ENCODE measurements around the gene CD96.
"Not testable (repeated sequence)": the region's sequence is repeated elsewhere in the genome, so short reads cannot be mapped to it uniquely, and the experiment has no call there.

Gene CD96

DNA sequence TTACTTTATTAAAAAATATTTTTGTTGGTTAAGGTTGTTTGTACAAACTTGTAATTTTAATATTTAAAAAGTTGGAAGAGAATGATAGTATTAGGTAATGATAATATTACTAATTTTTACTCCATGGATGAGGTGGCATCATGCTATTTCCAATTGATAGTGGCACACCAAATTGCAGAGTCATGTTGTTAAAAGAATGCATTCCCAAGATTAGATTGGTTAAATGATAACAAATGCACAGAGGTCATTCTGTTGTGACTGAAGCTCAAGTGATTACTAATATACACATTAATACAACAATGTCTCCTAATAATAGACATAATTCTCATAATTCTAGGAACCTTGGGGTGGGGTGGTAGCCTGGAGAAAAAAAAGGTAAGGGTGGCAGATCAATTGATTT, 126.3 kb downstream of the CD96 start:
- Histone ChIP-seq H3K9me3 (ENCODE audit: control insufficient read depth, insufficient read depth, low read length) (no peaks in the 10 kb centered on the region), H3K4me1 (ENCODE audit: control insufficient read depth, insufficient read depth, low read length) (no peaks in the 10 kb centered on the region), H3K4me3 (ENCODE audit: low read depth, low read length) (no peak overlapping the region), H3K9ac (ENCODE audit: low read depth, low read length) (no peak overlapping the region), H3K27me3 (ENCODE audit: control insufficient read depth, insufficient read depth, low read length) (peaks cover 9% of the 10 kb centered on the region), H3K36me3 (ENCODE audit: control insufficient read depth, insufficient read depth, low read length) (no peaks in the 10 kb centered on the region)

DNA sequence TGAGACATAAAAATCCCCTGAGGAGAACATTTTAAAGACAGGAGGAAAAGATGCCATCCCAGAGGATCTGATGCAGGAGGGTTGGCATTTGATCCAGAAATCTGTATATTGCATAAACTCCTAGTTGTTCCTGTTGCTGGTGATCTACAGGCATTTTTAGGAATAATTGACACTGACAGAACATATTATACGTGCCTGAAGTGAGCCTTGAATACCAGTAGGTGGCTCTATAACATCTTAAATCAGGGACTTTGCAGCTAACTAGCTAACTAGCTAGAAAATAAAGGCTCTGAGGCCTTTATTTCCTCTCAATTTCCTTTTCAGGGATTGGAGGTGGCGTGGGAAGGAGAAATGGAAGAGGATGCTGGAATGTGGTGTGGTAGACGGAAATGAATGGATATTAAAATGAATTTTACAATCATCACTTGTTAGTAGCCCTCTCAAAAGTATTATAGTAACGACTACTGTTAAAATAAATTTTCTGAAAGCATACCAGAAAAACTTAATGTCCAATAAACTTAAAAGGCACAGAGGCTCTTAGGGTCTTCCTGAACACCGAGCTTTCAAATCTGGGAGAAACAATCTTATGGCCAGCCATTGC, 127.0 kb downstream of the CD96 start:
- Histone ChIP-seq H3K9ac (ENCODE audit: low read depth, low read length) (no peak overlapping the region), H3K36me3 (ENCODE audit: control insufficient read depth, insufficient read depth, low read length) (no peaks in the 10 kb centered on the region), H3K9me3 (ENCODE audit: control insufficient read depth, insufficient read depth, low read length) (no peaks in the 10 kb centered on the region), H3K4me3 (ENCODE audit: low read depth, low read length) (no peak overlapping the region), H3K4me1 (ENCODE audit: control insufficient read depth, insufficient read depth, low read length) (peaks cover 2% of the 10 kb centered on the region), H3K27me3 (ENCODE audit: control insufficient read depth, insufficient read depth, low read length) (peaks cover 15% of the 10 kb centered on the region)

GRCh38 chr3:111669926-111670630, 128.1 kb downstream of the CD96 start:
- Histone ChIP-seq H3K4me1 (ENCODE audit: control insufficient read depth, insufficient read depth, low read length) (peaks cover 2% of the 10 kb centered on the region), H3K9me3 (ENCODE audit: control insufficient read depth, insufficient read depth, low read length) (no peaks in the 10 kb centered on the region), H3K4me3 (ENCODE audit: low read depth, low read length) (no peak overlapping the region), H3K27me3 (ENCODE audit: control insufficient read depth, insufficient read depth, low read length) (peaks cover 17% of the 10 kb centered on the region), H3K36me3 (ENCODE audit: control insufficient read depth, insufficient read depth, low read length) (no peaks in the 10 kb centered on the region), H3K9ac (ENCODE audit: low read depth, low read length) (no peak overlapping the region)

GRCh38 chr3:111672461-111672860, 130.5 kb downstream of the CD96 start:
- not testable (repeated sequence) for H3K4me1 ChIP-seq (ENCODE audit: control insufficient read depth, insufficient read depth, low read length); H3K4me3 ChIP-seq (ENCODE audit: low read depth, low read length); H3K9me3 ChIP-seq (ENCODE audit: control insufficient read depth, insufficient read depth, low read length); H3K36me3 ChIP-seq (ENCODE audit: control insufficient read depth, insufficient read depth, low read length); H3K9ac ChIP-seq (ENCODE audit: low read depth, low read length)
- H3K27me3 ChIP-seq (ENCODE audit: control insufficient read depth, insufficient read depth, low read length) = peaks cover 17% of the 10 kb centered on the region

GRCh38 chr3:111675846-111676210, 133.8 kb downstream of the CD96 start:
- H3K27me3 ChIP-seq (ENCODE audit: control insufficient read depth, insufficient read depth, low read length) = peaks cover 17% of the 10 kb centered on the region
- H3K4me1 ChIP-seq (ENCODE audit: control insufficient read depth, insufficient read depth, low read length) = peaks cover 5% of the 10 kb centered on the region
- no peak overlapping the region for H3K9ac ChIP-seq (ENCODE audit: low read depth, low read length)
- H3K36me3 ChIP-seq (ENCODE audit: control insufficient read depth, insufficient read depth, low read length) = no peaks in the 10 kb centered on the region
- H3K9me3 ChIP-seq (ENCODE audit: control insufficient read depth, insufficient read depth, low read length) = no peaks in the 10 kb centered on the region
- no peak overlapping the region for H3K4me3 ChIP-seq (ENCODE audit: low read depth, low read length)

- Histone ChIP-seq H3K36me3 (ENCODE audit: control insufficient read depth, insufficient read depth, low read length) (no peaks in the 10 kb centered on the region), H3K9me3 (ENCODE audit: control insufficient read depth, insufficient read depth, low read length) (no peaks in the 10 kb centered on the region), H3K4me3 (ENCODE audit: low read depth, low read length) (no peak overlapping the region), H3K9ac (ENCODE audit: low read depth, low read length) (no peak overlapping the region), H3K27me3 (ENCODE audit: control insufficient read depth, insufficient read depth, low read length) (peaks cover 17% of the 10 kb centered on the region), H3K4me1 (ENCODE audit: control insufficient read depth, insufficient read depth, low read length) (peaks cover 5% of the 10 kb centered on the region)
Observed at GRCh38 chr3:111676211-111677006, 134.4 kb downstream of the CD96 start.

GRCh38 chr3:111677007-111677392, 135.0 kb downstream of the CD96 start:
- no peaks in the 10 kb centered on the region for H3K9me3 ChIP-seq (ENCODE audit: control insufficient read depth, insufficient read depth, low read length)
- peaks cover 5% of the 10 kb centered on the region for H3K4me1 ChIP-seq (ENCODE audit: control insufficient read depth, insufficient read depth, low read length)
- H3K27me3 ChIP-seq (ENCODE audit: control insufficient read depth, insufficient read depth, low read length) = peaks cover 17% of the 10 kb centered on the region
- no peak overlapping the region for H3K9ac ChIP-seq (ENCODE audit: low read depth, low read length)
- H3K36me3 ChIP-seq (ENCODE audit: control insufficient read depth, insufficient read depth, low read length) = no peaks in the 10 kb centered on the region
- H3K4me3 ChIP-seq (ENCODE audit: low read depth, low read length) = no peak overlapping the region

DNA sequence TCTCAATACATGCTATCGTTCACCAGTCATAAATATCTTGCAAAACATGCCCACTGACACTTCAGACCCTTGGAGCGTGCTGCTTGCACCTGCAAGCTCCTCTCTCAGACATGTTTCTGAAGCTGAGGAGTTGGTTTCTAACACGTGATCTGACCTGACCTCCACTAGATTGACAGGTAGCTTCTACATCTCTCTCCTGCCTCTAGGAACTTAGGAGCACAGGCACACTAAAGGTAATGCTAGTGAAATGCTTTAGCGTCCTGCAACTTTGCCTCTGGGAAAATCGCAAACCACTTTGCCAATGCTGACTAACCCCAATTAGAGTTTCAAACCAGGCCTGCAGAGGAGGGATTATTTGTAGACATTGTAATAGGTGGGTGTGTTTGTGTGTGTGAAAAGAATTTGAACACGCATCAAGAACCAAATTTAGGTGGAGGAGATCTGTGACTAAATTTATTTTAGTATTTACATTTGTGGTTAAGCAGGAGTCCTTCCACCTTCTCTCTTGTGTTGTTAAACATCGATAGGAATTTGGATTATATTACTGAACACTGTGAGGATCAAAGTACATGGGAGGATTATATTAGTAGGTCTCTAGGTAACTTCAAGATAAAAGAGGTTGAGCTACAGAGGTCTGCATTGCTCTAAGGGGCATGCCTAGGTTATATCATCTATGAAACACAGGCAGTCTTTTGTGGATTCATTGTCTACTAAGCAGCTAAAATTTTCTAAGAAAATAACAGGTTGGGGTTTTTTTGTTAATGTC, 139.8 kb downstream of the CD96 start:
- Histone ChIP-seq H3K27me3 (ENCODE audit: control insufficient read depth, insufficient read depth, low read length) (no peaks in the 10 kb centered on the region), H3K9me3 (ENCODE audit: control insufficient read depth, insufficient read depth, low read length) (no peaks in the 10 kb centered on the region), H3K4me3 (ENCODE audit: low read depth, low read length) (no peak overlapping the region), H3K9ac (ENCODE audit: low read depth, low read length) (no peak overlapping the region), H3K4me1 (ENCODE audit: control insufficient read depth, insufficient read depth, low read length) (peaks cover 3% of the 10 kb centered on the region), H3K36me3 (ENCODE audit: control insufficient read depth, insufficient read depth, low read length) (no peaks in the 10 kb centered on the region)

GRCh38 chr3:111684640-111685039, 142.6 kb downstream of the CD96 start:
- Histone ChIP-seq H3K36me3 (ENCODE audit: control insufficient read depth, insufficient read depth, low read length) (no peaks in the 10 kb centered on the region), H3K4me1 (ENCODE audit: control insufficient read depth, insufficient read depth, low read length) (no peaks in the 10 kb centered on the region), H3K27me3 (ENCODE audit: control insufficient read depth, insufficient read depth, low read length) (no peaks in the 10 kb centered on the region), H3K9me3 (ENCODE audit: control insufficient read depth, insufficient read depth, low read length) (no peaks in the 10 kb centered on the region), H3K4me3 (ENCODE audit: low read depth, low read length) (no peak overlapping the region), H3K9ac (ENCODE audit: low read depth, low read length) (no peak overlapping the region)

DNA sequence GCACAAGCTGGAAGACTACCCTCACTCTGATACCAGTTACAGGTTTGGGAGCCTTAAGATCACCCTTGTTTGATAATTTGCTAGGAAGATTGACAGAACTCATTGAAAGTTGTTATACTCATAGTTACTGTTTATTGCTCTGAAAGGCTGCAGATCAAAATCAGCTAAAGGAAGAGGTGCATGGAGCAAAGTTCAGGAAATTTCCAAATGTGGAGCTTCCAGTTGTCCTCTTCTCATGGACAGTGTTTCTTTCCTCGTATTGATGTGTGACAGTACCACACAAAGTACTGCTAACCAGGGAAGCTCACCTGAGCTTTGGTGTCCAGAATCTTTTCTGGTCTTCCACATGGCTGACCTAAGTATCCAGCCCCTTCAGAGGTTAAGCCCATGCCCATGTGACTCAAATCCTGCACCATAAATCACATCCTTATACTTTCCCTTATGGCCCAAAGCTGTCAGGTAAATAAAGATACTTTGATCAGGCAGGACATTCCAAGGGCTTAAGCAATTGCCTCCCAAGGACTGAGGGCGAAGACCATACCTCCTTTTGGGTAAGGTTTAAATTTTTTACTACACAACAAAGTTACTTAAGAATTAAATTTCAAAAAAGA, 146.3 kb downstream of the CD96 start:
- Histone ChIP-seq H3K4me1 (ENCODE audit: control insufficient read depth, insufficient read depth, low read length) (no peaks in the 10 kb centered on the region), H3K4me3 (ENCODE audit: low read depth, low read length) (no peak overlapping the region)

DNA sequence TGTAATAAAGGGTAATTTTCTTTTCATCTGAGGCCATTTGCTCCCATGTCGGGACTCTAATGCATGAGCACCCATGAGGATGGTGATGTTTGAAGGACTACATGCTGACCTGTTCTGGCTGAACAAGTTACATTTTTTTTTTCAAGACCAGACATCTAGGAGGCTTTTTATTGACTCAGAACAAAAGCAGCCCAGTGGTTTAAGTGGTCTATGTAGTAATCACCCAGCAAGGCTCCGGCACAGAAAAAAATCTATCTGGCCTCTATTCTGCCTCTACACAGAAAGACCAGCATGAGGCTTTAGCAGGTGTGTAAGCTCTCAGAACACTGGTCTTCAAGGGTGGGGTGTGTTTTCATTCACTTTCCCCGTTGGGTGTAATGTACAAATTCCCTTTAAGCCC, 148.2 kb downstream of the CD96 start:
- Histone ChIP-seq H3K36me3 (ENCODE audit: control insufficient read depth, insufficient read depth, low read length) (no peaks in the 10 kb centered on the region), H3K4me3 (ENCODE audit: low read depth, low read length) (no peak overlapping the region), H3K27me3 (ENCODE audit: control insufficient read depth, insufficient read depth, low read length) (no peaks in the 10 kb centered on the region), H3K9me3 (ENCODE audit: control insufficient read depth, insufficient read depth, low read length) (no peaks in the 10 kb centered on the region), H3K9ac (ENCODE audit: low read depth, low read length) (no peak overlapping the region), H3K4me1 (ENCODE audit: control insufficient read depth, insufficient read depth, low read length) (no peaks in the 10 kb centered on the region)

More for the DNA sequence above, 146.3 kb downstream of the CD96 start:
- Histone ChIP-seq H3K9ac (ENCODE audit: low read depth, low read length) (no peak overlapping the region), H3K36me3 (ENCODE audit: control insufficient read depth, insufficient read depth, low read length) (no peaks in the 10 kb centered on the region), H3K9me3 (ENCODE audit: control insufficient read depth, insufficient read depth, low read length) (no peaks in the 10 kb centered on the region), H3K27me3 (ENCODE audit: control insufficient read depth, insufficient read depth, low read length) (no peaks in the 10 kb centered on the region)

Measured in iPS-15b (cell line).